ENCODE measurements around the gene EBP.
A peak's percentile ranks its signal among the peaks of the same experiment; 100 is the strongest.
"Not testable (repeated sequence)": the region's sequence is repeated elsewhere in the genome, so short reads cannot be mapped to it uniquely, and the experiment has no call there.

EBP gene

GRCh38 chrX:48531358-48531959 is 9.9 kb downstream of the EBP start:
- DNase-seq, result no peak

- DNase-seq, result no peak
Observed at GRCh38 chrX:48532161-48532560, 10.6 kb downstream of the EBP start.

GRCh38 chrX:48533165-48533564 is 11.6 kb downstream of the EBP start:
- no peak for DNase-seq

DNA sequence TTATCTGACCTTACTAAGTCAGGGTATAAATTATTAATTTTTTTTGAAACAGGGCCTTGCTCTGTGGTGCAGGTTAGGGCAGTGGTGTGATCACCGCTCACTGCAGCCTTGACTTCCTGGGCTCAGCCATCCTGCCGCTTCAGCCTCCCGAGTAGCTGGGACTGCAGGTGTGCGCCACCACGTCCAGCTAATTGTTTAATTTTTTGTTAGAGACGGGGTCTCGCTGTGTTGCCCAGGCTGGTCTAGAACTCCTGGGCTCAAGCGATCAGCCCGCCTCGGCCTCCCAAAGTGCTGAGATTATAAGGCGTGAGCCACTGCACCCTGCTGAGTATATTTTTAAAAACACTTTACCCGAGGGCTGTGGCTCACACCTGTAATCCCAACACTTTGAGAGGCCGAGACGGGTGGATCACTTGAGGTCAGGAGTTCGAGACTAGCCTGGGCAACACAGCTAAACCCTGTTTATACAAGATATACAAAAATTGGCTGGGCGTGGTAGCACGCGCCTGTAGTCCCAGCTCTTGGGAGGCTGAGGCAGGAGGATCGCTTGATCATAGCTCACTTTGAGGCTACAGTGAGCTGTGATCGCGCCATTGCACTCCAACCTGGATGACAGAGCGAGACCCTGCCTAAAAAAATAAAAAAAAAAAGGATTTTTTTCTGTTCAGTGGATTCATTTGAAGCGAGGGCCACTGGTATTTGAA is 17.2 kb downstream of the EBP start:
- no peak for DNase-seq

DNA sequence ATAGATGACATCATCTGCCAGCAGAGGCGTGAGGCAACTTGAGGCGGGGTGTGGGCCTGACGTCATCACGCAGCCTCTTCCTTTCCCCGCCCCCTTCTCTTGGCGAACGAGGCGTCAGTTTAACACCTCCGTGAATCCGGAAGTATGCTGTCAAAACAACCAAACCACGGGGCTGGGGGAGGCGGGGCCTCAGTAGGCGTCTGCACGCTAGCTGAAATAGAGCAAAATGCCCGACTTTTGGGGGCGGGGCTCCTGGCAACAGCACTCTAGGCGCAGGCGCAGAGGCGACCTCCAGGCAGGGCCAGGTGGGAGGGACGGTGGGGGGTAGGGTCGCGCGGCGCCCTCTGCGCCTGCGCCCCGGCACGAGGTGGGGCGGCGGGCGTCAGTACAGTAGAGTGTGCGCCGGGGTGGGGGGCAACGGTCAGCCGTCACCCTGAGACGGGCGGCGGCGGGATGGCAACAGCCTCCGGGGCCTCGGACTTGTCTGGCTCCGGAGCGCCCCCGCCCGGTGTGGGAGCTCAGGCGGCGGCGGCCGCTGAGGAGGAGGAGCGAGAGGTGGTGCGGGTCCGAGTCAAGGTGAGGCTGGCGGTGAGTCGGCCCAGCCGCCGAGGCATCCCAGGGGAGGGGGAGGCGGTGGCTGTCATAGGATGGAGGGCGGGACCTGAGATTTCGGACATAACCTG is 17.9 kb downstream of the EBP start, which contains the start of gene TBC1D25:
TSS of gene TBC1D25 (plus strand) at position 370 of the 683 bp plus-strand sequence. CDS start at position 454, 84 bp downstream.
- DNase-seq, result peak; percentile 86 to 89

DNA sequence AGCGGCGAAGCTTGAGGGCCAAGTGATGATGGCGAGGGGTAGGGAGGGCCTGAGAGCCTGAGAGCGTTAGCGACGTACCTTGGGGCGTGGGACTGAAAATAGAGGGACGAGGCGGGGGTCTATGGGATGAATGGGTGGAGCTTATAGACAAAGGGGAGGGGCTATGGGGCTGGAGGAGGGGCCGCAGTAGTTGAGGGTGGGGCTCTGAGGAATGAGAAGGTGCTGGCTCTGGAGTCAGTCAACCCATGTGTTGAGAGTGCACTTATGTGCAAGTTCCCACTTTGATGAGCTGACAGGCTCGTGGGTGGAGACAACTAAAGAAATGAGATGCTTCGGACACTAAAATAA is 18.4 kb downstream of the EBP start:
- DNase-seq, result peak; percentile 1 to 19

GRCh38 chrX:48540480-48540879 is 18.9 kb downstream of the EBP start:
- no peak for DNase-seq

DNA sequence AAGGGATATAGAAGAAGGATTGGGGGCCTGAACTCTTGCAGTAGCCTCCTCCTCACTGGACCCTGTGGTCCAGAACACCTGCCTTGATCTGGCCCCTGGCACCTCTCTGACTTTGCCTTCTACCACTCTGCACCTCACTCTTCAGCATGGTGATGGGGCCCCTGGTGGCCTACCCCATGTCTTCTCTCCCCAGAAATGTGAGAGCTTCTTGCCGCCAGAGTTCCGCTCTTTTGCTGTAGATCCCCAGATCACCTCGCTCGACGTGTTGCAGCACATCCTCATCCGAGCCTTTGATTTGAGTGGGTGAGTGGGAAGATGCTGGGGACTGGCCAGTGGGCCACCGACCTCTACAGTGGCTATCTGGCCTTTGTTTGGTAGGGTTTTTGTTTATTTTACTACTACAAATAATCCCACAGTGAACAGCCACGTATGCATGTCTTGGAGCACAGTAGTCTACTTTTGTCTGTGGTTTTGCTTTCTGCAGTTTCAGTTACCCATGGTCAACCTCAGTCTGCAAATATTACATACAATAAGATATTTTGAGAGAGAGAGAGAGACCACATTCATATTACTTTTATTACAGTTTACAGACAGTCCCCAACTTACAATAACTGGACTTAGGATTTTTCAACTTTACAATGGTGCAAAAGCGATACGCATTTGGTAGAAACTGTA is 19.7 kb downstream of the EBP start:
- DNase-seq, result no peak

- no peak for DNase-seq
Observed at GRCh38 chrX:48548871-48549270, 27.3 kb downstream of the EBP start.

DNA sequence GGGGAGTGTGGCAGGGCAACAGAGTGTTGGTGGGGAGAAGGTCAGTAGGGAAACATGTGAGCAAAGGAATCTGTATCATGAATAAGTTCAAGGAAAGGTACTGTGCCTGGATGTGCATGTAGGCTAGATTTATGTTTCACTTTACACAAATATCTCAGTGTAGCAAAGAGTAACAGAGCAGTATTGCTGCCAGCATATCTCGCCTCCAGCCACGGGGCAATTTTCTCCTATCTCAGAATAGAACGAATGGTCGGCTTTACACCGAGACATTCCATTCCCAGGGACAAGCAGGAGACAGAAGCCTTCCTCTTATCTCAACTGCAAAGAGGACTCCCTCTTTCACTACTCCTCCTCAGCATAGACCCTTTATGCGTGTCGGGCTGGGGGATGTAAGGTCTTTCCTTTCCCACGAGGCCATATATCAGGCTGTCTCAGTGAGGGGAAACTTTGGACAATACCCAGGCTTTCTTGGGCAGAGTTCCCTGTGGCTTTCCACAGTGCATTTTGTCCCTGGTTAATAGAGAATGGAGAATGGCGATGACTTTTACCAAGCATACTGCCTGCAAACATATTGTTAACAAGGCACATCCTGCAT is 34.2 kb downstream of the EBP start:
- DNase-seq, result not testable (repeated sequence)

DNA sequence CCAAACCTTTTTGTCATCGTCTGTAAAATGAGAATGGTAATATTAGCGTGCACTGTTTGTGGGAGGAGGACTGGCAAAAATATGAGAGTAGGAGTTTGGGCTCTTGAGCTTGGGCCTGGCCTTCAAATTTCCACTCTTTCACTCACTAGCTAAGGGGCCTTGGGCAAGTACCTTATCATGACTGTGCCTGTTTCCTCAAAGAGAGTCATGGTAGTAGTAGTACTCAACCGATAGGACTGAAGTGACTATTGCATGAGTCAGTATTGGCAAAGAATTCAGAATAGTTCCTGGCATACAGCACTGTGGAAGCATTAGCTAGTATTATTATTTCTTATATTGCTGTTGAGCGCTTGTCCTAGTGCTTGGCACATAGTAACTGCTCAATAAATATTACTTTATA is 36.7 kb downstream of the EBP start:
- no peak for DNase-seq

- DNase-seq, result no peak
Observed at GRCh38 chrX:48559636-48560035, 38.0 kb downstream of the EBP start.

DNA sequence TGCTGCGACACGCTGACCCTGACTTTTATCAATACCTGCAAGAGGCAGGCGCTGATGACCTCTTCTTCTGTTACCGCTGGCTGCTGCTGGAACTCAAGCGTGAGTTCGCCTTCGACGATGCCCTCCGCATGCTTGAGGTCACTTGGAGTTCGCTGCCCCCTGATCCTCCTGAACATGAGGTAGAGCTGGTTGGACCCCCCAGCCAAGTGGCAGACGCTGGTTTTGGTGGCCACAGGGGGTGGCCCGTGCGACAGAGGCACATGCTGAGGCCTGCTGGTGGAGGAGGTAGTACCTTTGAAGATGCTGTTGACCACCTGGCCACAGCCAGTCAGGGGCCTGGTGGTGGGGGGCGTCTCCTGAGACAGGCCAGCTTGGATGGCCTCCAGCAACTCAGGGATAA is 38.4 kb downstream of the EBP start:
- DNase-seq, result no peak

DNA sequence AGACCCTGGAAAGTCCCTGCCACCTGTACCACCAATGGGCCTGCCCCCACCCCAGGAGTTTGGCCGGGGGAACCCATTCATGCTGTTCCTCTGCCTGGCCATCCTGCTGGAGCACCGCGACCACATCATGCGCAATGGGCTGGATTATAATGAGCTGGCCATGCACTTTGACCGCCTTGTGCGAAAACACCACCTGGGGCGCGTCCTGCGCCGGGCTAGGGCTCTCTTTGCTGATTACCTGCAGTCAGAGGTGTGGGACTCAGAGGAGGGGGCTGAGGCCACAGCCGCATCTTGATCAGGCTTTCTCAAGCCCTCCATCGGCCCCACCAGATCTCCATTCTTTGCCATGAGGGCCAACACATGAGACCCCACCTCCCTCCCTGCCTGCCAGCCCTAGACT is 39.1 kb downstream of the EBP start:
- no peak for DNase-seq

DNA sequence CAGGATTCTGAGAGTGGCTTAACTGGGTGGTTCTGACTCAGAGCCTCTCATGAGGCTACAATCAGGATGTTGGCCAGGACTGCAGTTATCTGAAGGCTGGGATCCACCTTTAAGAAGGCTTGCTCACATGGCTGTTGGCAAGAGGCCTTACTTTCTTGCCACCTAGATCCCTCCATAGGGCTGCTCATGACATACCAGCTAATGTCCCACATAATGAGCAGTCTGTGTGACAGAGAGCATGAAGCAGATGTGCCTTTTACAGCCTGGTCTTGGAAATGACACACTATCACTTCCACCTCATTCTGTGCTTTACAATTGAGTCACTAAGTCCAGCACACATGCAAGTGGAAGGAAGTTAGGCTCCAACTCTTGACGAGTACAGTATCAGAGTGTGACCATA is 48.4 kb downstream of the EBP start:
- peak; percentile 69 to 80 for DNase-seq

DNA sequence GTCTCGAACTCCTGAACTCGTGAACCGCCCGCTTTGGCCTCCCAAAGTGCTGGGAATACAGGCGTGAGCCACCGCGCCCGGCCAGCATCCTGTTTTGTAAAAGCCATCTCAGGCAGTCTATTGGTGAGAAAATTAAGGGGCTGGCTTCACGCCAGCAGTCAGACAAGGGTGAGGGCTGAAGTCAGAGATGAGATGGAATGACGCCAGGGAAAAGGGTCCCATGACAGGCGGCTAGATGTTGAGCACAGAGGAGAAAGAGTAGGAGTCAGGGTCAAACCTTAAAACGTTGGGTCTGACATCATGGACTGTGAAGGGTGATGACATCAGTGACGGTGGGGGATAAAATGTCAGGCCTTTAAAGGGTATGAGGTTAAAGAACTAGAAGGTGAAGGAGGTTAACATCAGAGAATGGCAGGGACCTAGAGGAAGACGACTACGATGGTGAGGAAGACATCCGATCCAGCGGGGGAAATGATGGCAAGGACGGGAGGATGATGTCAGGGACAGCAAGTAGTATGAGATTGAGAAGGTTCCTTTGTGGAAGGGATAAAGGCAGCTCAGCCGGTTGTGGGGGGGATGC is 52.2 kb downstream of the EBP start:
- DNase-seq, result no peak

DNA sequence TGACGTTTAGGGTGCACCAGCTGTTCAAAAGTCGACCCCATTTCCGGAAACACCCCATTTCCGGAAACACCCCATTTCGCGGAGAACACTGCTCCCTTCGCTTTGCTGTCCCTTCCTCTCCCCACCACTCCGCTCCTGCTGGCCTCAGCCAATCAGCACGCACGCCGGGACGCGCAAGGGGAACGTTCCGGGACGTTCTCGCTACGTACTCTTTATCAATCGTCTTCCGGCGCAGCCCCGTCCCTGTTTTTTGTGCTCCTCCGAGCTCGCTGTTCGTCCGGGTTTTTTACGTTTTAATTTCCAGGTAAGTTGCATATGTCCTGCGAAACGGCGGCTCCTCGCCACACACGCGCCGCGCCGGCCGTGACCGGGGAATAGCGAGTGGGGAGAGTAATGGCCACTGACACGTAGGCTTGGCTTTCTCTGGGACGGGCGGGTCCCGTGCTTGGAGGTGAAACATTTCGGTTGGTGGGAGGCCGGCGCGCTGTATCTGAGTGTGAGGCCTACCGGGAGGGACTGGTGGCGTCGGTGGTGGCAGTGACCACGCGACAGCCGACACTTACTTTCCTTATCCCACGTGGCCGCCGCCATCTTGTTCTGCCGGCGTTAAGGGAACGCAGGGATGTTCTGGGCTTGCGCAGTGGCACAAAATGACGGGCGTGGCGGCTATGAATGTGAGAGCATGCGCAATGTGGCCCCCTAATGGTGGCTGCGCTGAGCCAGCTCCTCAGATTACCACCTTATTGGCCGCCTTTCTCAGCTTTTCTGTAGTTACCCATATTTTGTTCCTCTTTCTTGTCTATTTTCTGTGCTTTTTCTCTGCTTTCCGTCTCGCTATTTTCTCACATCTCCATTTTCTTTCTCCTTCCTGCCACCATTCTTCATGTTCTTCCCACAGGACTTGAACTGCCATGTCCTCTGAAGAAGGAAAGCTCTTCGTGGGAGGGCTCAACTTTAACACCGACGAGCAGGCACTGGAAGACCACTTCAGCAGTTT is 53.0 kb downstream of the EBP start, which contains the start of gene RBM3:
TSS of gene RBM3 (plus strand) at position 215 of the 997 bp plus-strand sequence. CDS start at position 912, 697 bp downstream.
- DNase-seq, result peak; percentile 82 to 87

DNA sequence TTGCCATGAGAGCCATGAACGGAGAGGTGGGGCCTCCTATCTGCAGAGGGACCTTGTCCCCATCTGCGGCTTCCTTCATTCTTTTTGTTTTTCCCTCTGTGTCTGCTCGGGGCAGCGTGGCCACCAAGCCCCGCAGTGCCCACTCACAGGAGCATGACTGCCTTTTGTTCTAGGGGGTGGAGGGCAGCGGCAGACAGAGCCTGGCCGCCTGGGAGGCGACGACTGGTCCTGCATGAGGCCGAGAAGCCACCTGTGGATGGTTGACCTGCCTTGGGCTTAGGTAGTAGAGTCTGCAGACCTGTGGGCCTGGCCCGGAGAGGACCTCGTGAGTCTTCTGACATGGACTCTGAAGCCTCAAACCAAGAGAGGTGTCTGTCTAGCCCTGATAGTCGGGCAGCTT is 54.0 kb downstream of the EBP start:
- DNase-seq, result no peak

DNA sequence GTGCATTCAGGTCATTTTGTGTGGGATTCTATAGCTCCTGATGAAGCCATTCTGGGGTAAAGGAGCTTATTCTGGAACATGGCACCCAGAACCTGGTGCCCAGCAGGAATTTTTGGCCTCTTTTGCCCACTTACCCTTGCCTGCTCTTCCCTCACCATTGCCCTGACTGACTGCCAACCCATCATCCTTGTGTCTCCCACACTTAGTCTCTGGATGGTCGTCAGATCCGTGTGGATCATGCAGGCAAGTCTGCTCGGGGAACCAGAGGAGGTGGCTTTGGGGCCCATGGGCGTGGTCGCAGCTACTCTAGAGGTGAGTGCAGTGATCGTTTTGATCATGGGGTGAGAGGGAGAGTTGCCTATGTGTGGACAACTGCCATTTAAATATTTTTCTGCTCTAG is 54.5 kb downstream of the EBP start:
- no peak for DNase-seq
